ENCODE measurements around the gene ASTN2. TPM values are rescaled to one million over a fixed set of nuclear protein-coding genes. Genes with fewer than 3 reads are reported as not detected.

The ASTN2 gene
- total and polyA plus RNA-seq, 9 of the 15 experiments (the other 6 are each of a cell fraction or from before 2014, with no cell fraction given) = 0.56 to 3.5 (median 1.9) TPM

DNA sequence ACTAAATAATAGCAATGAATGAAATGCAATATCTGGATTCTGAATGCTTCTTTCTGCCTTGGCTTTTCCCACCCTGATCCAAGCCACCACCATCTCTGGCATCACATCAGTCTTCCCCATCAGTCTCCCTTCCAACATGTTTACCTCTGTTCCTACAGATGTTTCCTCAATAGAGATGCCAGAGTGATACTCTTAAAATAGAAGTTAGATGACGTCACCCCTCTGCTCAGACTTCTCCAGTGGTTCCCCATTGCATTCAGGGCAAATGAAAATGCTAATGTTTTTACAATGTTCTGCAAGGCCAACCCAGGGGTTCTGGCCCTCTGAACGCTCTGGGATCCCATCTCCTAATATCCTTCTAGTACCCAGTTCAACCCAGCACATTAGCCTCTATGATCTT is 422.0 kb downstream of the ASTN2 start (continued):
- TF ChIP-seq, protein P1, sequence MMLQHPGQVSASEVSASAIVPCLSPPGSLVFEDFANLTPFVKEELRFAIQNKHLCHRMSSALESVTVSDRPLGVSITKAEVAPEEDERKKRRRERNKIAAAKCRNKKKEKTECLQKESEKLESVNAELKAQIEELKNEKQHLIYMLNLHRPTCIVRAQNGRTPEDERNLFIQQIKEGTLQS (IDR thresholded peaks at IDR 0.05) = peak; percentile 54
- TF ChIP-seq, protein P1 (CRISPR knock-in tag; conservative IDR thresholded peaks at IDR 0.05) = no peak
- TF ChIP-seq PHF20 (IDR thresholded peaks at IDR 0.05; ENCODE audit: partially characterized antibody) (no peak), ZNF41 (CRISPR knock-in tag; conservative IDR thresholded peaks at IDR 0.05) (no peak)

DNA sequence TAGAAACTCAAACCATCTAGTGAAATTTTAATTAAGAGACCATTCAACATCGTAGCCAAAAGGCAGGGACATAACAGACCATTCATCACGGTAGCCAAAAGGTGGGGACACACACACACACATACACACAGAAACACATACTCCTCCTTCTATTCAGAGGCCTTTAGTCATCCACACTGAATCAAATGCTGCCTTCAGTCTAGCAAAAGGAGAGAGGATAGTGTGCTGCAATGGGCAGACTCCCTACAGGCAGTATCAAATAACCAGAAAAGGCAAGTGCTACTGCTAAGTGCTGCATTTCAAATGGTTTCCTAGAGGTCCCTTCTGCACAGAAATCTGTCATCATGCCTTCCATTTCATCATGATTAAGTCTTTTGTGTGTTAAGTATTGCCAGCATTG is 423.8 kb downstream of the ASTN2 start:
- no peaks in the 10 kb centered on the region for H3K4me1 ChIP-seq (replicated peaks in 1 of 2; ENCODE audit: control insufficient read depth in 2 of 2, insufficient read depth in 2 of 2, low read length in 2 of 2)
- no peaks in the 10 kb centered on the region for H3K36me3 ChIP-seq (ENCODE audit: control insufficient read depth, insufficient read depth, low read length)
- 0% methylated on average over 2 of the region's 2 CpGs for WGBS (ENCODE audit: insufficient coverage, low coverage, missing lambda C conversion rate)
- H3K4me2 ChIP-seq (ENCODE audit: insufficient read depth, low read length) = no peak overlapping the region
- DNase-seq (ENCODE audit: extremely low read depth in 1 of 4, low spot score in 3 of 4) = no peak
- POLR2A ChIA-PET = no interaction called here
- no TSS peak for BruUV-seq (replicated peaks)
- no peak overlapping the region for H3K4me3 ChIP-seq
- no peaks in the 10 kb centered on the region for H3K9me1 ChIP-seq (ENCODE audit: control insufficient read depth, insufficient read depth, low read length)
- no peak for ATAC-seq
- FAIRE-seq = no peak
- no peak overlapping the region for H3K9ac ChIP-seq (ENCODE audit: insufficient read depth in 1 of 2, low read depth in 2 of 2, low read length in 2 of 2)
- in situ Hi-C loops (cut with MboI) (no loop called here), intact Hi-C loops (cut with micrococcal nuclease) (no loop called here)
- no peaks in the 10 kb centered on the region for H3K79me2 ChIP-seq (ENCODE audit: control insufficient read depth, insufficient read depth, low read length)
- H3K27me3 ChIP-seq (ENCODE audit: control insufficient read depth in 2 of 2, insufficient read depth in 2 of 2, low read length in 2 of 2) = no peaks in the 10 kb centered on the region
- no peaks in the 10 kb centered on the region for H4K20me1 ChIP-seq (replicated peaks; ENCODE audit: control insufficient read depth, insufficient read depth, low read length)
- CTCF ChIA-PET (ENCODE audit: low intra/inter-chr PET ratio) = no interaction called here
- H2AFZ ChIP-seq (ENCODE audit: low read depth, low read length) = no peak overlapping the region
- H3K9me3 ChIP-seq (replicated peaks; ENCODE audit: control insufficient read depth, insufficient read depth, low read depth, low read length) = no peaks in the 10 kb centered on the region; the same call in 1 of the 2 replicates
- H3K27ac ChIP-seq (ENCODE audit: extremely low read depth, low read depth, low read length) = no peak overlapping the region
- TF ChIP-seq, protein P2, sequence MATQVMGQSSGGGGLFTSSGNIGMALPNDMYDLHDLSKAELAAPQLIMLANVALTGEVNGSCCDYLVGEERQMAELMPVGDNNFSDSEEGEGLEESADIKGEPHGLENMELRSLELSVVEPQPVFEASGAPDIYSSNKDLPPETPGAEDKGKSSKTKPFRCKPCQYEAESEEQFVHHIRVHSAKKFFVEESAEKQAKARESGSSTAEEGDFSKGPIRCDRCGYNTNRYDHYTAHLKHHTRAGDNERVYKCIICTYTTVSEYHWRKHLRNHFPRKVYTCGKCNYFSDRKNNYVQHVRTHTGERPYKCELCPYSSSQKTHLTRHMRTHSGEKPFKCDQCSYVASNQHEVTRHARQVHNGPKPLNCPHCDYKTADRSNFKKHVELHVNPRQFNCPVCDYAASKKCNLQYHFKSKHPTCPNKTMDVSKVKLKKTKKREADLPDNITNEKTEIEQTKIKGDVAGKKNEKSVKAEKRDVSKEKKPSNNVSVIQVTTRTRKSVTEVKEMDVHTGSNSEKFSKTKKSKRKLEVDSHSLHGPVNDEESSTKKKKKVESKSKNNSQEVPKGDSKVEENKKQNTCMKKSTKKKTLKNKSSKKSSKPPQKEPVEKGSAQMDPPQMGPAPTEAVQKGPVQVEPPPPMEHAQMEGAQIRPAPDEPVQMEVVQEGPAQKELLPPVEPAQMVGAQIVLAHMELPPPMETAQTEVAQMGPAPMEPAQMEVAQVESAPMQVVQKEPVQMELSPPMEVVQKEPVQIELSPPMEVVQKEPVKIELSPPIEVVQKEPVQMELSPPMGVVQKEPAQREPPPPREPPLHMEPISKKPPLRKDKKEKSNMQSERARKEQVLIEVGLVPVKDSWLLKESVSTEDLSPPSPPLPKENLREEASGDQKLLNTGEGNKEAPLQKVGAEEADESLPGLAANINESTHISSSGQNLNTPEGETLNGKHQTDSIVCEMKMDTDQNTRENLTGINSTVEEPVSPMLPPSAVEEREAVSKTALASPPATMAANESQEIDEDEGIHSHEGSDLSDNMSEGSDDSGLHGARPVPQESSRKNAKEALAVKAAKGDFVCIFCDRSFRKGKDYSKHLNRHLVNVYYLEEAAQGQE (IDR thresholded peaks at IDR 0.05; ENCODE audit: borderline replicate concordance) = no peak
- TF ChIP-seq, protein P2 (CRISPR knock-in tag; IDR thresholded peaks at IDR 0.05; ENCODE audit: low read depth) = no peak
- TF ChIP-seq SNRNP70 (optimal IDR thresholded peaks at IDR 0.05; ENCODE audit: low read depth, low read length) = no peak
- TF ChIP-seq, protein P3, sequence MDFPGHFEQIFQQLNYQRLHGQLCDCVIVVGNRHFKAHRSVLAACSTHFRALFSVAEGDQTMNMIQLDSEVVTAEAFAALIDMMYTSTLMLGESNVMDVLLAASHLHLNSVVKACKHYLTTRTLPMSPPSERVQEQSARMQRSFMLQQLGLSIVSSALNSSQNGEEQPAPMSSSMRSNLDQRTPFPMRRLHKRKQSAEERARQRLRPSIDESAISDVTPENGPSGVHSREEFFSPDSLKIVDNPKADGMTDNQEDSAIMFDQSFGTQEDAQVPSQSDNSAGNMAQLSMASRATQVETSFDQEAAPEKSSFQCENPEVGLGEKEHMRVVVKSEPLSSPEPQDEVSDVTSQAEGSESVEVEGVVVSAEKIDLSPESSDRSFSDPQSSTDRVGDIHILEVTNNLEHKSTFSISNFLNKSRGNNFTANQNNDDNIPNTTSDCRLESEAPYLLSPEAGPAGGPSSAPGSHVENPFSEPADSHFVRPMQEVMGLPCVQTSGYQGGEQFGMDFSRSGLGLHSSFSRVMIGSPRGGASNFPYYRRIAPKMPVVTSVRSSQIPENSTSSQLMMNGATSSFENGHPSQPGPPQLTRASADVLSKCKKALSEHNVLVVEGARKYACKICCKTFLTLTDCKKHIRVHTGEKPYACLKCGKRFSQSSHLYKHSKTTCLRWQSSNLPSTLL (IDR thresholded peaks at IDR 0.05) = no peak

Data from K562 (cell line).